ENCODE results near the gene E2F3. TPM values are rescaled to one million over a fixed set of nuclear protein-coding genes. Genes with fewer than 3 reads are reported as not detected.

Gene E2F3
- total and polyA plus RNA-seq, 2 donors from 2014 or later = 3.7 to 11.0 TPM

GRCh38 chr6:20427856-20428255 lies 26.2 kb downstream of the E2F3 start:
- no peak for TF ChIP-seq CTCF (IDR thresholded peaks at IDR 0.05; ENCODE audit: borderline replicate concordance, extremely low read depth, insufficient read depth)
- Histone ChIP-seq H3K4me1 (ENCODE audit: control insufficient read depth in 2 of 3, insufficient read depth in 2 of 3, low read depth in 1 of 3, low read length in 3 of 3) (peaks cover 0 to 18% (median 6%) of the 10 kb centered on the region in 3 donors), H3K36me3 (ENCODE audit: control insufficient read depth in 2 of 3, insufficient read depth in 3 of 3, low read length in 3 of 3) (no peaks in the 10 kb centered on the region), H3K9me3 (ENCODE audit: control insufficient read depth in 2 of 3, insufficient read depth in 1 of 3, low read length in 3 of 3) (no peaks in the 10 kb centered on the region), H3K27ac (ENCODE audit: low read depth in 2 of 2, low read length in 2 of 2) (peak overlapping the region; percentile 11 to 54), H3K4me3 (ENCODE audit: low read length in 3 of 3) (no peak overlapping the region), H3K27me3 (ENCODE audit: control insufficient read depth, insufficient read depth, low read length) (no peaks in the 10 kb centered on the region), H3K9ac (ENCODE audit: low read length in 3 of 3) (no peak overlapping the region)
- FAIRE-seq = no peak
- intact Hi-C loops (cut with DNase I) = no loop called here
- DNase-seq = peak in 1 of 5 donors; percentile 26

GRCh38 chr6:20432692-20433091 lies 31.0 kb downstream of the E2F3 start:
- intact Hi-C loops (cut with DNase I) = no loop called here

GRCh38 chr6:20433321-20433720 lies 31.6 kb downstream of the E2F3 start:
- FAIRE-seq (no peak), DNase-seq (no peak)
- no peaks in the 10 kb centered on the region for H3K27me3 ChIP-seq (ENCODE audit: control insufficient read depth, insufficient read depth, low read length)
- no peak overlapping the region for H3K27ac ChIP-seq (ENCODE audit: low read depth in 2 of 2, low read length in 2 of 2)
- H3K9me3 ChIP-seq (ENCODE audit: control insufficient read depth in 2 of 3, insufficient read depth in 1 of 3, low read length in 3 of 3) = no peaks in the 10 kb centered on the region
- no peak for TF ChIP-seq CTCF (IDR thresholded peaks at IDR 0.05; ENCODE audit: borderline replicate concordance, extremely low read depth, insufficient read depth)
- no peak overlapping the region for H3K4me3 ChIP-seq (ENCODE audit: low read length in 3 of 3)
- H3K4me1 ChIP-seq (ENCODE audit: control insufficient read depth in 2 of 3, insufficient read depth in 2 of 3, low read depth in 1 of 3, low read length in 3 of 3) = no peaks in the 10 kb centered on the region
- intact Hi-C loops (cut with DNase I) = no loop called here
- no peak overlapping the region for H3K9ac ChIP-seq (ENCODE audit: low read length in 3 of 3)
- no peaks in the 10 kb centered on the region for H3K36me3 ChIP-seq (ENCODE audit: control insufficient read depth in 2 of 3, insufficient read depth in 3 of 3, low read length in 3 of 3)

More at GRCh38 chr6:20432692-20433091, 31.0 kb downstream of the E2F3 start:
- Histone ChIP-seq H3K9me3 (ENCODE audit: control insufficient read depth in 2 of 3, insufficient read depth in 1 of 3, low read length in 3 of 3) (no peaks in the 10 kb centered on the region), H3K27ac (ENCODE audit: low read depth in 2 of 2, low read length in 2 of 2) (no peak overlapping the region), H3K27me3 (ENCODE audit: control insufficient read depth, insufficient read depth, low read length) (no peaks in the 10 kb centered on the region), H3K9ac (ENCODE audit: low read length in 3 of 3) (no peak overlapping the region), H3K36me3 (ENCODE audit: control insufficient read depth in 2 of 3, insufficient read depth in 3 of 3, low read length in 3 of 3) (no peaks in the 10 kb centered on the region), H3K4me1 (ENCODE audit: control insufficient read depth in 2 of 3, insufficient read depth in 2 of 3, low read depth in 1 of 3, low read length in 3 of 3) (no peaks in the 10 kb centered on the region), H3K4me3 (ENCODE audit: low read length in 3 of 3) (no peak overlapping the region)
- FAIRE-seq = no peak
- no peak for DNase-seq
- TF ChIP-seq CTCF (IDR thresholded peaks at IDR 0.05; ENCODE audit: borderline replicate concordance, extremely low read depth, insufficient read depth) = no peak

GRCh38 chr6:20433929-20434328 lies 32.2 kb downstream of the E2F3 start:
- no peaks in the 10 kb centered on the region for H3K4me1 ChIP-seq (ENCODE audit: control insufficient read depth in 2 of 3, insufficient read depth in 2 of 3, low read depth in 1 of 3, low read length in 3 of 3)
- H3K9me3 ChIP-seq (ENCODE audit: control insufficient read depth in 2 of 3, insufficient read depth in 1 of 3, low read length in 3 of 3) = no peaks in the 10 kb centered on the region
- no peak for DNase-seq
- intact Hi-C loops (cut with DNase I) = no loop called here
- H3K27me3 ChIP-seq (ENCODE audit: control insufficient read depth, insufficient read depth, low read length) = no peaks in the 10 kb centered on the region
- H3K36me3 ChIP-seq (ENCODE audit: control insufficient read depth in 2 of 3, insufficient read depth in 3 of 3, low read length in 3 of 3) = no peaks in the 10 kb centered on the region
- no peak overlapping the region for H3K4me3 ChIP-seq (ENCODE audit: low read length in 3 of 3)
- TF ChIP-seq CTCF (IDR thresholded peaks at IDR 0.05; ENCODE audit: borderline replicate concordance, extremely low read depth, insufficient read depth) = no peak
- H3K9ac ChIP-seq (ENCODE audit: low read length in 3 of 3) = no peak overlapping the region
- no peak for FAIRE-seq
- H3K27ac ChIP-seq (ENCODE audit: low read depth in 2 of 2, low read length in 2 of 2) = no peak overlapping the region
